DMS53 (cell line): Measurements from ENCODE around the gene MYOF.

Source experiments
- DNase-seq: peaks from one replicate; lab custom pipeline; 2025; lab: John Stamatoyannopoulos, UW

Gene MYOF

GRCh38 chr10:93482145-93482834 is at the start of gene MYOF:
MYOF (minus strand) TSS chr10:93482334; CDS start chr10:93482194, 140 bp downstream.
- peak; percentile 84 for DNase-seq

- DNase-seq, result no peak
Measured at GRCh38 chr10:93518531-93518930, 36.4 kb upstream of the MYOF start.

GRCh38 chr10:93516006-93516380 is 33.9 kb upstream of the MYOF start:
- no peak for DNase-seq

GRCh38 chr10:93515071-93516005 is 33.2 kb upstream of the MYOF start:
- no peak for DNase-seq

GRCh38 chr10:93514521-93514920 is 32.4 kb upstream of the MYOF start:
- DNase-seq, result no peak

- DNase-seq, result no peak
Measured at GRCh38 chr10:93513091-93513490, 31.0 kb upstream of the MYOF start.

GRCh38 chr10:93512565-93512964 is 30.4 kb upstream of the MYOF start:
- no peak for DNase-seq

GRCh38 chr10:93509816-93510215 is 27.7 kb upstream of the MYOF start:
- DNase-seq, result no peak

GRCh38 chr10:93505075-93505474 is 22.9 kb upstream of the MYOF start:
- DNase-seq, result no peak

- DNase-seq, result no peak
Measured at GRCh38 chr10:93503075-93503474, 20.9 kb upstream of the MYOF start.

- DNase-seq, result no peak
Measured at GRCh38 chr10:93501650-93502049, 19.5 kb upstream of the MYOF start.

GRCh38 chr10:93498166-93498565 is 16.0 kb upstream of the MYOF start:
- DNase-seq, result no peak

- DNase-seq, result peak; percentile 98
Measured at GRCh38 chr10:93496322-93497041, 14.3 kb upstream of the MYOF start, which contains the start of gene CEP55. CEP55 (plus strand) TSS chr10:93496612; CDS start chr10:93500052, 3,440 bp downstream.

GRCh38 chr10:93495654-93496321 is 13.7 kb upstream of the MYOF start:
- DNase-seq, result peak; percentile 58

- DNase-seq, result no peak
Measured at GRCh38 chr10:93494494-93494893, 12.4 kb upstream of the MYOF start.

GRCh38 chr10:93493162-93493561 is 11.0 kb upstream of the MYOF start:
- DNase-seq, result peak; percentile 26

- DNase-seq, result no peak
Measured at GRCh38 chr10:93491602-93492121, 9.5 kb upstream of the MYOF start.

GRCh38 chr10:93488956-93489528 is 6.9 kb upstream of the MYOF start:
- no peak for DNase-seq

- DNase-seq, result peak; percentile 7
Measured at GRCh38 chr10:93485690-93486089, 3.6 kb upstream of the MYOF start.

GRCh38 chr10:93481637-93482144 is 443 bp downstream of the MYOF start:
- no peak for DNase-seq

GRCh38 chr10:93478873-93479272 is 3.3 kb downstream of the MYOF start:
- DNase-seq, result no peak
